GM19438 (cell line): ENCODE data around the gene ADARB1.
"Not testable (repeated sequence)": the region's sequence is repeated elsewhere in the genome, so short reads cannot be mapped to it uniquely, and the experiment has no call there.

Experiments
- ATAC-seq: cut with Tn5 transposase; IDR thresholded peaks from one replicate; pipeline ENCODE4 v1.9.1; 2021; ENCODE audit warnings: low read depth; ENCODE audit not compliant: unreplicated experiment

ADARB1 gene

DNA sequence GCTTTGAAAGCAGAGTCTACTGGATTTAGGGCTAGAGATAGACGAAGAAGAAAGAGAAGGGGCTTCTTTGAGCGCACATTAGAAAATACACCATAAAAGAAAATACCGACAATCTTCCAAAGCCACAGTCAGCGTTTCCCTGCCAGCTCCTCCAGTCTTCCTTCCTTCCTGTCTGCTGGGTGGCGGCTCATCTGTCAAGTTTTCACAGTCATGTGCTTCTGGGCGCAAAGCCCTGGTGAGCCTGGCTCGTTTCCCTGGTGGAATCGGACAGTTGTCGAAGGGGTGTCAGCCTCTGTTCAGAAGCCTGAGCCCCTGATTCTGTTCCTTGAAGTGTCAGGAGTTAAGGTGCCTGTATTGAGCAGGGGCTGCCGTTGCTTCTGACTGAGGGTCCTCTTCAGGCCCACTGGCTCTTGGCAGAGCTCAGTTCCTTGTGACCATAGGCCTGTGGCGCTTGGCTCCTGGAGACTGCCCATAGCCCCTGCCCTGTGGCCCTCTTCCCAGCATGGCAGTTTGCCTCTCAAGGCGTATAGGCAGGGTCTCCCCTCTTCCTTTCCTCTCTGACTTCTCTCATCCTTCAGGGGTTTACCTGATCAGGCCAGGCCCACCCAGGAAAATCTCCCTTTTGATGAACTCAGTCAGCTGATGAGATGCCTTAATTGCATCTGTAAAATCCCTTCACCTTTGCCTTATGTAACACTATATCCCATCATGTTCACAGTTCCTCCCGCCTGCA is 58.6 kb downstream of the ADARB1 start:
- ATAC-seq, result no peak

DNA sequence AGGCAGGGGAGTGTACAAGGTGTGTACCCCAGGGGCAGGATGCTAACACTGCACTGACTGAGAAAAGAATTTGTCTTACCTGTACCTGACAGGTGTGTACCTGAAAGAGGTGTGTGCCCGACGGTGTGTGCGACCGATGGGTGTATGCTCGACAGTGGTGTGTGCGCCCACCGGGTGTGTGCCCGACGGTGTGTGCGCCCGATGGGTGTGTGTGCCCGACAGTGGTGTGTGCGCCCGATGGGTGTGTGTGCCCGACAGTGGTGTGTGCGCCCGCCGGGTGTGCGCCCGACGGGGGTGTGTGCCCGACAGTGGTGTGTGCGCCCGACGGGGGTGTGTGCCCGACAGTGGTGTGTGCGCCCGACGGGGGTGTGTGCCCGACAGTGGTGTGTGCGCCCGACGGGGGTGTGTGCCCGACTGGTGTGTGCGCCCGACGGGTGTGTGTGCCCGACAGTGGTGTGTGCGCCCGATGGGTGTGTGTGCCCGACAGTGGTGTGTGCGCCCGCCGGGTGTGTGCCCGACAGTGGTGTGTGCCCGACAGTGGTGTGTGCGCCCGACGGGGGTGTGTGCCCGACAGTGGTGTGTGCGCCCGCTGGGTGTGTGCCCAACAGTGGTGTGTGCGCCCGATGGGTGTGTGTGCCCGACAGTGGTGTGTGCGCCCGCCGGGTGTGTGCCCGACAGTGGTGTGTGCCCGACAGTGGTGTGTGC is 59.3 kb downstream of the ADARB1 start:
- not testable (repeated sequence) for ATAC-seq

DNA sequence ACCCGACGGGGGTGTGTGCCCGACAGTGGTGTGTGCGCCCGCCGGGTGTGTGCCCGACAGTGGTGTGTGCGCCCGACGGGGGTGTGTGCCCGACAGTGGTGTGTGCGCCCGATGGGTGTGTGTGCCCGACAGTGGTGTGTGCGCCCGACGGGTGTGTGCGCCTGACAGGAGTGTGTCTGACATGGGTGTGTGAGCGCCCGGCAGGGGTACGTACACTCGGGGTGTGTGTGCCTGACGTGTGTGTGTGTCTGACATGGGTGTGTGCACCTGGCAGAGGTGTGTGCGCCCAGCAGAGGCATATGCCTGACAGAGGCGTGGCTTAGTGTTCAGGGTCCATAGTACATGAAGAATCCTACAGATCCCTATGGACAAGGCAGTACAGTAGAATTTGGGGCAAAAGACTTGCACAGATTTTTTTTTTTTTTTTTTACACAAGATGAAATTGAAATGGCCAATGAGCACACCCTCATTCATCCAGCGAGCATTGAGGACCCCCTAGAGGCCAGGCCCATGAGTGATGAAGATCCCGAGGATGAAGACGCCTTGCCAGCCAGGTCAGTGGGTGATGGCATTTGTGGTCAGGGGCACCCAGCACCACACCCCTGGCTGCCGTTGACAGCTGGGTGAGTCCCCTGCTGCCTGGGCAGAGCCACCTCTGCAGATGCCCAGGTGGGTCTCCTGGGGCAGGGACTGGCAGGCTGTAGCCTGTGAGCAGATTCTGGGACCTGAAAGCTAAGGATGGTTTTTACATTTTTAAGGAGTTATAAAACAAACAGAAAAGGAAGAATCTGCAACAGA is 60.1 kb downstream of the ADARB1 start:
- ATAC-seq, result no peak

DNA sequence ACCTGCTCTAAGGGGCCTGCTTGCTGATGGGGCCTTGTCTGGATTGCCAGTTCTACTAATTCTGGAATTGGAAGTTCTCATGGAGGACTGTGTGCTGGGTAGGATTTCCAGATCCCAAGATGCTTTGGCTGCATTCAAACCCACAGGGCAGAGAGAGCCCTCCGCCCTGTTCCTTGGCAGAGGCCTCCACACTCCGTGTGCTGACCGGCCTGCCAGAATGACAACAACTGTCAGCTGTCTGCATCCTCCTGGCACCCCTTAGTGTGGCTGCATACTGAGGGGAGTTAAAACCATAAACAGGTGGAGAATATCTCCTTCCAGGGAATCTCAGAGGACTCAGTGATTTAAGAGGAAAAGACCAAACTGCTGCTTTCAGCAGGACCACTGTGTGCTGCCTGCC is 60.7 kb downstream of the ADARB1 start:
- no peak for ATAC-seq

DNA sequence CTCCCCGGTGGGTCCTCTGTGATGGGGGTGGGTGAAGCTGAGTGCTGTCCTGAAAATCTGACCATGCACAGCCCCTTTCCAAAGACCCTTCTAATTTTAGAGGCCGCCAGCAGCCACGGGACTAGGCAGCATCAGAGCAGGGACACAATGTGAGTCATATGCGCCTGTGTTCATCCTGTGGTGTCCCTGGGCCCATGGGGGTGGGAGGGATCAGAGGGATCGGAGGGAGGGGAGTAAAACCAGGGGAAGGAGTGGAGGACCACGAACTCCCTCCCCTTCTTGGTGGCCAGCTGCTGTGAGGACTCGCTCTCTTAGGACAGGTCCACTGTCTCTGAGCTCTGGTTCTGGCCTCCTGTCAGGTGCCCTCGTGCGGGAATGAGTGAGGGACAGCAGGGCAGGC is 61.5 kb downstream of the ADARB1 start:
- ATAC-seq, result no peak

DNA sequence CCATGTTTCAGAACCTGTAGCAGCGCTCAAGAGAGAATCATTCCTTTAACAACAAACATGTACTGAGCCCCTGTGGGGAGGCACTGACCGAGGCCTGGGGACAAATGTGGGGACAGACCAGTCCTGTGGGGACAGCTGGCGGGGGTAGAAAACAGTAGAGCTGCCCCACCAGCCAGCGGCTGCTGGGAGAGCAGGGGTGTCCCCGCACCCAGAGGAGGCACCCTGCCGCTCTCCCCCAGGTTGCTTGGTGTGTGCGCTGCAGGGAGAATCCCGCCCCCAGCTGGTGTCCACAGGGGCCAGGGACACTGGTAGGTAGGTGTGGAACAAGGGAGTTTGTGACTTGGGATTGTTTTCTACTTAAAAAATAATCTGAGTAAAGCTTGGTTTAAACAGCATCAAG is 62.1 kb downstream of the ADARB1 start:
- ATAC-seq, result no peak

DNA sequence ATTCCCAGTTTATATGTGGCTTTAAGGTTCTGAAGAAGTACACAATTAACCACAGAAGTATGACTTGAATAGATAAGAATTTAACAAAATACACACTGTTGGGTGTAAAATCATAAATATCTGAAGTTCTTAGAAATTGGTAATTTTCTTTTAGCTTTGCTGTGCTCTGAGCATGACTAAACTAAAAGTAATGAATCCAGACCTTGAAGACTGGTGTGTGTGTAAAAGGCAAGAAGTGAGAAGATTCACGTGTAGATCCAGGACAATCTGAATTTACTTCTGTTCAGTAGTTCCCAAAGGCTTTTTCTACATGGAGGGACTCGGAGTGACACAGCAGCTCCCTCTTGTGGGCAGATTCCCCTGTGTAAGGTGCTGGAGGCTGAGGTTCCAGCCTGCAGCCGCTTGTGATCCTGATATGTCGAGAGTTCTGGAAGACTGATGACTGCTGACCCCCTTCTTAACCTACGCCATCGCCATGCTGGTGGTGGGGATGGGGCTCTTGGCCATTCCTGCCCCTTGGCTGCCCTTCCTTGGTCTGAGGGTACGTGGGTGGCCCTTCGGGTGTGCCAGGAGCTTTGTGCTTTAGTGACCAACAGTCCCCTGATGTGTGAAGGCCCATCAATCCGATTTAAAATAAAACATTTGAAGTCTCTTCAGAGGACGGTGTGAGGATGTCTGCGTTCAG is 62.7 kb downstream of the ADARB1 start:
- no peak for ATAC-seq

DNA sequence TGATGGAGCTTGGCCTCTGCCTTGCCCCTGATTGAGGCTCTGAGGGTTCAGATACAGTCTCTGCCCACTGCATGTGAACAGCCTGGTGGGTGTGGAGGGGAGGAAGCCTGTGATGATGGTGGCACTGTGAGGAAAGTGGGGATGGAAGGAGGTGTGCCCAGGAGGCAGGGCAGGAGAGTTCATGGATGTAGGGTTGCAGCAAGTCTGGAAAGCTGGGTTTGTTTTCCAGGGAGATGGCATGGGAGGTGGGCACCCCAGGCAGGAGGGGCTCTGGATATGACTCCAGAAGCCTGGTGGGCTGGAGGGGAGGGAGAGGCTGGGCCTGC is 63.2 kb downstream of the ADARB1 start:
- no peak for ATAC-seq

DNA sequence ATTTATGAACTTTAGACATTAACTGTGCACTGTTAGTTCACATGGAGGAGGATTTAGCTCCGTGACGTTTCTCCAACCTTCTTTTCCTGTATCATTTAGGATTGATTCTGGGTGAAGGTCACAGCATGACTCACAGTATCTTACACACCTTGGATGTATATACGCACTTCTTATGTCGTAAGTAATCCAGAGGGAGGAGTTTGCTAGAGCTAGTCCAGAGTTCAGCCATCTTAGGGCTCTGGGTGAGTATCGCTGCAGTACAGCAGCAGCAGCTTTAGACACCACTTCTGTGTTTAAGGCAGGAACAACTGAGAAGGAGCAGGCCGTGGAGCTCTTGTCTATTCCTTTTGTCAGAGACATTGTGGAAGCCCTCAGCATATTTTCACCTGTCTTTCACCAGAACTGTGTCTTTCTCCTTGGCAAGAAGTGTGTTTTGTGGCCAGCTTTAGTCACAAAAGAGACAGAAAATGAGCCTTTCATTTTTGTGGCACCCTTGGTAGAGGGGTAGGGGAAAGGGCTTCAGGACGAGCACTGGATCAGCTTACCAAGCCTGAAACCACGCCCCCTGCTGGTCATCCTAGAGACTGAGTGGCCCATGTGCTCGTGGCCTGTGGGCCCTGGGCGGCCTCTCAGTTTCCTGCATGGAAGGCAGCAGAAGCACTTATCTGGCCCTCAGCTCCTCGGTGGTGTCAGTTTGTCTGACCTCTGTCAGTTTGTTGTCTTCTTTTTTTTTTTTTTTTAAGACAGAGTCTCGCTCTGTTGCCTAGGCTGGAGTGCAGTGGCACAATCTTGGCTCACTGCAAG is 64.0 kb downstream of the ADARB1 start:
- ATAC-seq, result no peak

DNA sequence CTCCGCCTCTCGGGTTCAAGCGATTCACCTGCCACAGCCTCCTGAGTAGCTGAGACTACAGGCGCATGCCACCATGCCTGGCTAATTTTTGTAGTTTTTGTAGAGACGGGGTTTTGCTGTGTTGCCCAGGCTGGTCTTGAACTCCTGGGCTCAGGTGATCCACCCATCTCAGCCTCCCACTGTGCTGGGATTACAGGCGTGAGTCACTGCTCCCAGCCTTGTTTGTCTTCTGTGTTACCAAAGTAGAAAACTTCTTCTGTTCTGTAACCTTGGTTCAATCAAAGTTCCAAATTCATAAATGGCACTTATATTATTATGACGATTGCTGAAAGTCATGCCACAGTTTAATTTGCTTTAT is 64.6 kb downstream of the ADARB1 start:
- ATAC-seq, result not testable (repeated sequence)

DNA sequence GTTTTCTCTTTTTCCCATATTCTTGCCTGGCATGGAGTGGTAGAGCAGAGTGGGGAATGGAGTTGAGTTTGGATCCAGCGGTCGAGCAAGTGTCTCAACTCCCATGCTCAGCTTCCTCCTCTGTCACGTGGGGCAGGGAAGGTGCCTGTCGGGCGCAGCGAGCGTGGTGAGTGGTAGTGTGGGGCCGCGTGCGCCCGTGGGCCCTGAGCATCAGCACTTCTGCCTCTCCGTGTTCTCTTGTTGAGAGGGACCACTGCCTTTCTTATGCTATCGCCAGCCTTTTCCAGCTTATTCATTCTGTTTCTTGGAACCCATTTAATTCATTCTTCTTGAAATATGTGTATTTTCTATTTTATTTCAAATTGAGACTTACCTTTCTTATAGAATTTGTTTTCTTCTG is 65.1 kb downstream of the ADARB1 start:
- no peak for ATAC-seq

DNA sequence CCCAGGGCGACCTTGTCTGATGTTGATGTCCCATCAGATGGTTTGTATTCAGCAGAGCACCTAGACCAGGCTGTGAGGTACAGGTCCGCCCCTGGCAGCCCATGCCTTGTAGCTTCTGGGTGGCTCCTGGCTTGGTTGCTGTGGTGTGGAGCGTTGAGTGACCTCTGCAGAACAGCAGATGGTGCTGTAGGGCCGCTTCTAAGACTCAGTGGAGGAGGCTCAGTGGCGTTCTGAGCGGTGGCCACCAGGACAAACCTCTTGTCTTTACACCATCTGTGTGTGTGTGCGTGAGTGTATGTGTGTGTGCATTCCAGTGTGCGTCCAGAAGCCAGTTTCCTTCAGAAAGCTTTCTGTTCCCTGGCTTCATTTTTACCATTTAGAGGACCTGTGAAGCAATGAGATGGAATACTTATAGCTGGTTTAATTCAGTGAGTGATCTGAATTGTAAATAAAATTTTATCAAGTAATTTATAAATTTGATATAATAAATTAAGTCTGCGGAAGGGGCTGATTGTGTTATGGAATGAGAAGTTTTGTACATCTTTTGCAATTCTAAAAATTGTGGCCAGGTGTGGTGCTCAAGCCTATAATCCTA is 66.1 kb downstream of the ADARB1 start:
- no peak for ATAC-seq

DNA sequence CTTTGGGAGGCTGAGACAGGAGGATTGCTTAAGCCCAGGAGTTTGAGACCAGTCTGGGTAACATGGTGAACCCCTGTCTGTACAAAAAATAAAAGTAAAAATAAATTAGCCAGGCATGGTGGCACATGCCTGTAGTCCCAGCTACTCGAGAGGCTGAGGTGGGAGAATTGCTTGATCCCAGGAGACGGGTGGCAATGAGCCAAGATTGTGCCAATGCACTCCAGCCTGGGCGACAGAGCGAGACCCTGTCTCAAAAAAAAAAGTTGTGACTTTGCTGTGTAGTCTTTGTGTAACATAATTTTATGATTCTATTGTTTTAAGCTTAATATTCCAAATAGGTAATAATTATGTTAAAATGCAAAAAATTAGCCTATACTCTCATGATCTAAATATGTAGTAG is 66.6 kb downstream of the ADARB1 start:
- not testable (repeated sequence) for ATAC-seq

DNA sequence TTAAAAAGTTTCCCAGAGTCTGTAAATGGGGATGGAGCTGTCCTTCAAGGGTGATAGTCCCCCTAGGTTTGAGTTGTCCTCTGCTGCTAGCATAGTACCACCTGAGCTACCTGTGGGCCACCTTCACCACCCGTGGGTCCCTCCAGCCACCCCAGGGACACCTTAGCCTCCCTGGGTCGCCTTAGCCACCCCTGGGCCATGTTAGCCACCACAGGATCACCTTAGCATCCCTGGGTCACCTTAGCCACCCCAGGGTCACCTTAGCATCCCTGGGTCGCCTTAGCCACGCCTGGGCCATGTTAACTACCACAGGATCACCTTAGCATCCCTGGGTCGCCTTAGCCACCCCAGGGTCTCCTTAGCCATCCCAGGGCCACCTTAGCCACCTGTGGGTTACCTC is 67.1 kb downstream of the ADARB1 start:
- ATAC-seq, result no peak

DNA sequence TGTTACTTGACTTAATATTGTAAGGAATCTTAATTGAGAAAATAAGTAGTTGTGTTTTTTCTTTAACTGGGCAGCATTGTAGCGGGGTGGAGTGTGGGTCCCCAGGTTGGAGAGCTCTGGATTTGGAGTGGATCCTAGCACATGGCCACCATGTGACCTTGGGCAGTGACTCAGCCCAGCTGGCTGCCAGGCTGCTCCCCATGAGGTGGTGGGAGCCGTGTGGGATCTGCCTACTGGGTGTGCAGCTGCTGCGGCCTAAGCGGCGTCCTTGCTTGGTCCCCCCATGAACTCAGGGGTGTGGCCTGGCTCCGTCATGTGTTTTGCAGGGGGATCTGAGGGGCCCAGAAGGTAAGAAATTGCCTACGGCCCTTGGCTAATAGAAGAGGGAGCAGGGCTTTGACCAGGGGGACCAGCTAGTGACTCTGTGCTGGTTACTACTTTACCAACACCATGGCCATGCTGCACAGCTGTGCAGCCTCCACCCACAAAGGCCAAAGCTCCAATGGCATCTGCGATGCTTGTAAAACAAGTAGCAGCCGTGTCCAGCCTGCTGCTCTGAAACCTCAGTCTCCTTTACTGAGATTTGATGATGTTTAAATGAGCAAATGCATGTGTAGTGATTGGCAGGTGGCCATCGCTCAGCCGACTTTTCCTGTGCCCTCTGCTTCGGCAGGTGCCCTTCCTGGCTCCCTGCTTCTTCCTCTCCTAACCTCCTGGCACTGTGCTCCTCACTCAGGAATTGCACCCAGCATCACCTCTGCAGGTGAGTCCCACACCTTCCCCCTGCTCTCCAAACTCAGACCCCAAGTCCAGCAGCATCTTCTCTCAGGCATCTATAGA is 68.3 kb downstream of the ADARB1 start:
- no peak for ATAC-seq

DNA sequence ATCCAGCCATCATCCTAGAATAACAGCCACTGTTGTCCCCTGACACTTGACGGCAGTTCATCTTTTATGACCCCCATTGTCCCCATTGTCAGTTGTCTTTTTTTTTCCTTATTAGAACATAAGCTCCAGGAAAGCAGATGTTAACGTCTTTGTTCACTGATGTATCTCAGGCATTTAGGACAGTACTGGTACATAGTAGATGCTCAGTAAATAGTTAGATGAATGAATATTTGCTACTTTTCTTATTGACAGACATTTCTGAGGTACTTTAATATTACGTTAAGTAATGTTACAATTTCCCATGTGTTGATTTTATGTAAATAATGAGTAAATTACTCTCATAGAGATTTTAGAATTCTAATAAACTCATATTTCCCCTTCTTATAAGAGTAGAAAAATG is 69.5 kb downstream of the ADARB1 start:
- no peak for ATAC-seq

DNA sequence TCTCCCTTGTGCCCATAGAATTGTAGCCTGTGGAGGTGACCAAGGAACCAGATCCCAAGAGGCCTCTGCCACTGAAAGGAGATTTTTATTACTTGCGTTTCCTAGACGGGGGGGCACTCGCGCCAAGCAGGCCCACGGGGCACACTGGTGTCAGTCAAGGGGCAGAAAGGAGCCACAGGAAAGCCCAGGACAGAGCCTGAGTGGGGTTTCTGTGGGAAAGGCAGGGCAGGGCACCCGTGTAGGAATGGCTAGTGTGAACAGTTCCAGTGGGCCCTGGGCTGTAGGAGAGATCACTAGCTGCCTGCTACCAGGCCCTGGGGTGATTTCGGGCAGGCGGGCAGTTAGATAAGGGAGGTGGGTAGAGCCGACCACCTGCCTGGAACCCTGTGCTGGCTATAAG is 70.8 kb downstream of the ADARB1 start:
- ATAC-seq, result no peak

DNA sequence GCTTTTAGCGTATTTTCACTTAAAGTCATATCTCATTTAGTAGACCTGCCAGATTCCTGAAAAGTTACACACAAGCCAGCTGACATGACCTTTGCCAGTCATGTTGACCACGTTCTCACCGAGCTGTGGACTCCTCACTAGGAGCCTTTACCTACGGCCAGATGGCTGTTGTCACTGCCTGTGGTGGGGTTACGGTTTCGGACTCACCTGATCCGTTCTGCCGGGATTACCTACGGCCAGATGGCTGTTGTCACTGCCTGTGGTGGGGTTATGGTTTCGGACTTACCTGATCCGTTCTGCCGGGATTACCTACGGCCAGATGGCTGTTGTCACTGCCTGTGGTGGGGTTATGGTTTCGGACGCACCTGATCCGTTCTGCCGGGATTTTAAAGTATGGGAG is 71.5 kb downstream of the ADARB1 start:
- not testable (repeated sequence) for ATAC-seq

DNA sequence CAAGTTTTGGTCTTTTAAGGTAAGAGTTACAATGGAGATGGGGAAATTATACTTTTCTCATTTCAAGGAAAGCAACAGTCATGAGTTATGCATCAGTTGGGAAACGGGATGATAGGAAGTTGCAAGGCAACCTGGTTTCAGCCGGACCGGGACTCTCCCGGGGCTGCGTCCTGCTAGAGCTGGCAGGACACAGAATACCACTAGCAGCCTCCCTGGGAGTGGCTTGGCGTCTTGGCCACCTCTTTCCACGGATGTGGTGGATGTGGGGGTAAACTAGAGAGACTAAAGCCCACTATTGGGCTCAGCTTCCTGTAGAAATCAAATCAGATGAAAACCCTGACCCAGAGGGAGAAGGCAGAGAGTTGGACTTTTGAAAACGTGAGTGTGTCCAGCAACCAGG is 71.9 kb downstream of the ADARB1 start:
- ATAC-seq, result no peak
